Activated gamma-delta T cell treated with anti-CD3 and anti-CD28 coated beads, Interleukin-2, amount 50 U/mL, for 16 hours (primary cell): ENCODE results near the gene CPLANE1.
"Not testable (repeated sequence)": the region's sequence is repeated elsewhere in the genome, so short reads cannot be mapped to it uniquely, and the experiment has no call there.

Source experiments
- DNase-seq: peaks from one replicate; pipeline ENCODE4 v3.0.0-alpha.2; 2020; ENCODE audit warnings: low read depth

Gene CPLANE1

GRCh38 chr5:37121027-37121426, 128.1 kb downstream of the CPLANE1 start:
- no peak for DNase-seq

DNA sequence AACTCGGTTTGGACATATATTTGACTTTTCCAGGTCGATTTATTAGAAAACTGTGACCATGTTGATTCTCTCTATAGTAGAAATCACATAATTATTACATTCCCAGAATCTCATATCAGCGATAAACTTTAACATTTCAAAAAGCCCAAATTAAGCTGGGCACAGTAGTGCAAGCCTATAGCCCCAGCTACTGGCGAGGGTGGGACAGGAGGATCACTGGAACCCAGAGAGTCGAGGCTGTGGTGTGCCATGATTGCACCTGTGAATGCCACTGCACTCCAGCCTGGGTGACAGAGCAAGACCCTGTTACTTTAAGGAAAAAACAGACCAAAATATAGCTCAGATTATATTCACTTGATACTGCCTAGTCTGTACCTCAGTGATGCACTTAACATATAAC, 128.9 kb downstream of the CPLANE1 start:
- no peak for DNase-seq

DNA sequence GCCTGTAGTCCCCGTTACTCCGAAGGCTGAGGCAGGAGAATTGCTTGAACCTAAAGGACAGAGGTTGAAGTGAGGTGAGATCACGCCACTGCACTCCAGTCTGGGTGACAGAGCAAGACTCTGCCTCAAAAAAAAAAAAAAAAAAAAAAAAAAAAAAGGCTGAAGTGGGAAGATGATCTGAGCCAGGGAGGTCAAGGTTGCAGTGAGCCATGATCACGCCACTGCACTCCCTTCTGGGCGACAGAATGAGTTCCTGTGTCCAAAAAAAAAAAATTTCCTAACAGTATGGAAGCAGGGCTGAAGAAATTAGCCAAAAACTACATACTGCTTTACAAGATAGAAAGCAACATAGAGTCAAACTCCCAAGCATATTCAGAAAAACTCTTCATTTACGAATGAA, 132.8 kb downstream of the CPLANE1 start:
- DNase-seq = no peak

GRCh38 chr5:37112383-37112991, 136.7 kb downstream of the CPLANE1 start:
- no peak for DNase-seq

DNA sequence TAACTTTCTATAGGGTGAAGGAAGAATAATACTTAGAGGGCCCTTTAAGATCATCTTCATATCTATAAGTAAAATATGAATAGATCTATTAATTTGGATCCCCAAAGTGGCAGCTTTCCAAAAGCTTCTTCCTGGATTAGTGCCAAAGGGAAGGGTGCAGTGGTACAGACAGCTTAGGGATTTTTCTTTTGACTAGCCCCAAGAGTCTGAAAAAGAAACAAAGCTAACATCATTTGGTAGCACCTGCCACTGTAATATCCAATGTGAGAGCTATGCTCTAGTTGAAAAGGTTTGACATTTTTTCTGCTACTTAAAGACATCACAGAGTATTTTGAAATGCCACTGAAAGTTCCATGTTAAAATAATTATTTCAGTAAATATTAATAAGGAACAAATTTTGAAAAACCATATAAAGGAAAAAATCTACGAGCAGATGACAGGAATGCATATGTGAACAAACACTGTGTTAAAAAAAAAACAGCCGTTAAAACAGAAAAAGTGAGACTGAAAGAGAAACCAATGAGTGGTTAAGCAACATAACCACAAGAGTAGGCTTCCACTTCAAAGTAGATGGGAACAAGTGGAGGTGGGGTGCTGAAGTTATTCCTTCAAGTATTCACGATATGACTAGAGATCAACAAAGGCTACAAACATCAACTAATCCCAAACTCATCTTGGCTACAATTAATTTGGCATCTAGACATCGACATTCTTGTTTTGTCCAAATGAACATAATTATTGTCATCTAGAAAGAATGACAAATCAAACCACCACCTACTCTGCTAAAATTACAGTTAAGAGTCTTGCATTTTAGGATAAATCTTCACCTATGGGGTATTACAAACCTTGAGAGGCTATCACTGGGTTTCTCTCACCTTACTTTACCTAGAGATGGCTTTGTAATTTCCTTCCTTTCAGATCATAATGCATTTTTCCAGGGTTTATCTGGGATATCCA, 137.5 kb downstream of the CPLANE1 start:
- DNase-seq = no peak

DNA sequence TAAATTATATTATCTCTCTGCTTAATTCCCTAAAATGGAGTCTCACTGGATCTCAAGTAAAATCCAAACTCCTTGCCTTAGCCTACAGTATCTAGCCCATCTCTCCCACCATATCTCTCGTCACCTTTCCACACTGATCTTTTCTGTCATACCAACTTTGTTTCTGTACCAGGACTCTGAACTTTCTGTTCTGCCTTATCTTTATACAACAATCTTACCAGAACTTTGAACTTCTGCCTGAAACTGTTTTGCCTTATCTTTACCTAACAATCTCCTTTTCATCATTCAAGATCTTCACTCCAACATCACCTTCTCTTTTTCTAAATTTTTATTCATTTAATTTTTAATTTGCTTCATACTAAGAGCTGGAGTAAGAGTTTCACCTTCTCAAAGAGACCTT, 139.0 kb downstream of the CPLANE1 start:
- DNase-seq = no peak

DNA sequence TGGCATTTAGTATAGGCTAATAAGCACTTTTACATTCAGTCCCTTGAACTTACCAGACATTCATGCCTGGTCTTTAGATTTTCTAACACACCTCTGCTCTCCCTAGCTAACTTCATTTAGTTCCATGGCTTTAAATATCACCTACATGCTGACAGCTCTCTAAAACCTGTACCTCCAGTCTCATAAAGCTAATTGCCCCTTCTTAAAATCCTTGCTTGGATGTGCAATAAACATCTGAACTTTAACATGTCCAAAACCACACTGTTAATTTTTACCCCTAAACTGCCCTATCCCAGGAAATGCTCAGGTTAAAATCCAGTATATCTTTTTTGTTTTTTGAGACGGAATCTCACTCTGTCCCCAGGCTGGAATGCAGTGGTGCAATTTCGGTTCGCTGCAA, 139.8 kb downstream of the CPLANE1 start:
- no peak for DNase-seq

- DNase-seq = no peak
Observed at GRCh38 chr5:37103302-37103701, 145.9 kb downstream of the CPLANE1 start.

DNA sequence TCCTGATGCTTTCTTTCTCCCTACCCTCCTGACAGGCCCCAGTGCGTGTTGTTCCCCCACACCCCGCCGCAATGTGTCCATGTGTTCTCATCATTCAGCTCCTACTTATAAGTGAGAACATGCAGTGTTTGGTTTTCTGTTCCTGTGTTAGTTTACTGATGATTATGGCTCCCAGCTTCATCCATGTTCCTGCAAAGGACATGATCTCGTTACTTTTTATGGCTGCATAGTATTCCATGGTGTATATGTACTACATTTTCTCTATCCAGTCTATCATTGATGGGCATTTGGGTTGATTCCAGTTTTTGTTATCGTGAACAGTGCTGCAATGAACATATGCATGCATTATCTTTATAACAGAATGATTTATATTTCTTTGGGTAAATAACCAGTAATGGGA, 149.9 kb downstream of the CPLANE1 start:
- not testable (repeated sequence) for DNase-seq

- DNase-seq = not testable (repeated sequence)
Observed at GRCh38 chr5:37093795-37094194, 155.4 kb downstream of the CPLANE1 start.

DNA sequence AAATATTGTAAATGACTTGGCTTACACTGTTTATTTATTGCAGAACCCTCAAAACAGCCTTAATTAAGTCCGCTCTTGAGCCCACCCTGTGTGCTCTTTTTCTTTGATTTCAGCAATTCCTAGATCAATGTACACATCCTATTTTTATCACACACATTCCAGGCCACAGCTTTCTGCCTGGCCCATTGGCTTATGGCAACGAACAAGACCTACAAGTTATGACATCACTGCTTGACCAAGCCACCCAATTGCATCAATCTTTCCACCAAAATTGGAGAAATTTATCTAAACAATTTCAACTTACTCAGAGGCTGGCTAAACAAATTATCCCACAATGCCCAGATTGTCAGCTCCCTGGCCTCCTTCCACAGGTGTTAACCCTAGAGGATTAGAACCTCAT, 158.4 kb downstream of the CPLANE1 start:
- DNase-seq = no peak

DNA sequence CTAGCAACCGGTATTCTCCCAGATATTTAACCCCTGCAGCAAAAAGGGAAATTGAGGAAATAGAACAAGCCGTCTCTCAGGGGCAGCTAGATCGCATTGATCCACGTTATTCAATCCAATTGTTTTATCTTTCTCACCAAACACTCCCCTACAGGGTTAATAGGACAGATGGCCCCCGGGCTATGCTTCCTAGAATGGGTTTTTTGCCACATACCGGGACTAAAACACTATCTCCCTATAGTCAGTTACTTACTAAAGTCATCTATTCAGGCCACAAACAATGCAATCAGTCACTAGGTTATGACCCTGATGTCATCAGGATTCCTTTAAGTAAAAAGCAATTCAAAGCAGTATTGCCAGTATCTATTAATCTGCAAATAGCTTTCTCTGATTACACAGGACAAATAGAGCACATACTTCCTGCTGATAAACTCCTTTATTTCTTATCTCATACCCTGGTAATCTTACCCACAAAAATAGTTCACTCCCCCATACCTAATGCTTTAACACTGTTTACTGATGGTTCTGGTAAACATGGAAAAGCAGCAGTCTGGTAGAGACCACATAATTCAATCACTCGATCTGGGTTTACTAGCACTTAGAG, 159.0 kb downstream of the CPLANE1 start:
- no peak for DNase-seq

DNA sequence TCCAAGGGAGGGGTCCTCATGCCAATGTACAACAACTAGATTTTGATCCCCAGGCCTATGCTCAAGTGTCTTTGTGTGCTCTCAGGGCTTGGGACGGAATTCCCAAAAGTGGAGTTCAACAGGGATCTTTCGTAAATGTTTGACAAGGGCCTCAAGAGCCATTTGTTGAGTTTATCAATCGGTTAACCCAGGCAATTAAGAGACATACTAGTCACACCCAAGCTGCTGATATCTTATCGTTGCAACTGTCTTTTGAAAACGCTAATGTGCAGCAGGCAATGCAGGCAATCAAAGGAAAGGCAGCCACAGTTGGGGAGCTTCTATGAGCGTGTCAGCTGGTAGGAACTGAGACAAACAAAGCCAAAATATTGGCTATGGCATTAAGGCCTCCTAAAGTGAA, 161.2 kb downstream of the CPLANE1 start:
- DNase-seq = no peak

- no peak for DNase-seq
Observed at GRCh38 chr5:37086466-37087173, 162.6 kb downstream of the CPLANE1 start.

- DNase-seq = not testable (repeated sequence)
Observed at GRCh38 chr5:37086026-37086425, 163.2 kb downstream of the CPLANE1 start.

DNA sequence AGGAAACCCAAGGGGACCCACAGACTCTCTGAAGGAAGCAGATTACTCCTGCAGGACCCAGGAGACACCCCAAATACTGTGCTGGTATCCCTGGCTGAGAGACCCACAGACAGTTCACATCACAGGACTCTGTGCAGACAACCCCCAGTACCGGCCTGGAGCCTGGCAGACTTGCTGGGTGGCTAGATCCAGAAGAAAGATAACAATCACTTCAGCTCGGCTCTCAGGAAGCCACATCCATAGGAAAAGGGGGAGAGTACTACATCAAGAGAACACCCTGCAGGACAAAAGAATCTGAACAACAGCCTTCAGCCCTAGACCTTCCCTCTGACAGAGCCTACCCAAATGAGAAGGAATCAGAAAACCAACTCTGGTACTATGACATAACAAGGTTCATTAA, 166.2 kb downstream of the CPLANE1 start:
- DNase-seq = not testable (repeated sequence)

DNA sequence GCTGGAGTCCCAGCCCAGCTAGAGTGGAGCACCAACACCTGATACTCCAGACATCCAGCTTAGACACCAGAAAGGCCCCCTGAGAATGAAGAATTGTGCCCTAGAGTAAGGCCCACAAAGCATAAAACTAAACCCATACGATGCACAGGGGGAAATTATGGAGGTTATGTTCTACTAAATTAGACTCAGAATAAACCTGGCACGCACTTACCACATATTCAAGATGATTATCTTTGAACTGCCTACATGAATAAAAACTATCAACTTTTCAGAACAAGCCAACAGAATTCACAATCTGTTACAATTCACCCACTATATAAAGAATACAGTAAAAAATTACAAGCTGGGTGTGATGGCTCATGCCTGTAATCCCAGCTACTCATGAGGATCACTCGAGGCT, 168.5 kb downstream of the CPLANE1 start:
- DNase-seq = no peak

- DNase-seq = no peak
Observed at GRCh38 chr5:37077146-37077545, 172.0 kb downstream of the CPLANE1 start.

- DNase-seq = no peak
Observed at GRCh38 chr5:37075399-37075950, 173.7 kb downstream of the CPLANE1 start.

GRCh38 chr5:37071901-37072581, 177.1 kb downstream of the CPLANE1 start:
- no peak for DNase-seq

GRCh38 chr5:37071487-37071886, 177.7 kb downstream of the CPLANE1 start:
- DNase-seq = no peak
